HepG2 (cell line): ENCODE data around the gene NRDE2.

Experiments
- CAMTA2 ChIP-seq: sonication (generic); formaldehyde crosslinking; IDR thresholded peaks from 2 replicates; pipeline ENCODE4 v1.4.0; 2020; ENCODE audit warnings: mild to moderate bottlenecking, missing genetic modification reagents, borderline replicate concordance
- CTCF ChIP-seq: sonication (generic); formaldehyde crosslinking; IDR thresholded peaks from 2 replicates; pipeline ENCODE4 v1.5.0; 2020; ENCODE audit warnings: mild to moderate bottlenecking, missing genetic modification reagents, moderate library complexity
- MAX ChIP-seq: IDR thresholded peaks from 2 replicates; pipeline ENCODE4 v1.6.1; 2012; ENCODE audit warnings: inconsistent platforms
- MAZ ChIP-seq, 2 experiments: sonication (generic) in 1 of 2; formaldehyde crosslinking in 1 of 2; IDR thresholded peaks; 2 replicates each; pipeline versions ENCODE4 v1.5.0 to v1.6.1; 2012 to 2020; ENCODE audit warnings: low read depth in 2 of 2, mild to moderate bottlenecking in 2 of 2, borderline replicate concordance in 1 of 2, improper control_type of control experiment in 1 of 2, low read length in 1 of 2, missing genetic modification reagents in 1 of 2, moderate library complexity in 1 of 2
- POLR2AphosphoS5 ChIP-seq: IDR thresholded peaks from 2 replicates; pipeline ENCODE4 v1.6.1; 2012; ENCODE audit warnings: low read depth, low read length
- RCOR2 ChIP-seq: IDR thresholded peaks from 2 replicates; pipeline ENCODE4 v1.6.1; 2016; ENCODE audit warnings: missing biosample characterization, missing genetic modification reagents
- SNAPC5 ChIP-seq: sonication (generic); formaldehyde crosslinking; IDR thresholded peaks from 2 replicates; pipeline ENCODE4 v1.8.1; 2023; ENCODE audit warnings: mild to moderate bottlenecking, missing genetic modification reagents, borderline replicate concordance
- ZNF12 ChIP-seq: sonication (generic); formaldehyde crosslinking; IDR thresholded peaks from 2 replicates; pipeline ENCODE4 v1.5.0; 2020; ENCODE audit warnings: missing genetic modification reagents

- TF ChIP-seq SNAPC5 = no peak
- no peak for TF ChIP-seq ZNF12
- no peak for TF ChIP-seq CAMTA2 (CRISPR knock-in tag)
- no peak for TF ChIP-seq POLR2AphosphoS5
- TF ChIP-seq MAX = no peak
- TF ChIP-seq MAZ (IDR thresholded peaks at IDR 0.05; ENCODE audit: borderline replicate concordance, low read depth, low read length) = no peak
- no peak for TF ChIP-seq MAZ (CRISPR knock-in tag; IDR thresholded peaks at IDR 0.05; ENCODE audit: low read depth)
- TF ChIP-seq CTCF = no peak
- no peak for TF ChIP-seq RCOR2 (CRISPR knock-in tag)
These were observed 487 bp upstream of the NRDE2 start for GRCh38 chr14:90332271-90332584.
